HG02973 (cell line): Measurements from ENCODE around the gene TKT.

Experiments used
- ATAC-seq: cut with Tn5 transposase; IDR thresholded peaks from one replicate; pipeline ENCODE4 v1.9.1; 2021; ENCODE audit warnings: moderate library complexity; ENCODE audit not compliant: unreplicated experiment

The TKT gene

GRCh38 chr3:53226142-53226840 lies 29.5 kb downstream of the TKT start:
- ATAC-seq = no peak

GRCh38 chr3:53225651-53226050 lies 30.2 kb downstream of the TKT start:
- ATAC-seq = no peak

GRCh38 chr3:53225181-53225580 lies 30.6 kb downstream of the TKT start:
- no peak for ATAC-seq

GRCh38 chr3:53224536-53224935 lies 31.3 kb downstream of the TKT start:
- ATAC-seq = no peak

- no peak for ATAC-seq
Observed at GRCh38 chr3:53224026-53224425, 31.8 kb downstream of the TKT start.

GRCh38 chr3:53223541-53223966 lies 32.3 kb downstream of the TKT start:
- ATAC-seq = no peak

- ATAC-seq = no peak
Observed at GRCh38 chr3:53223025-53223424, 32.8 kb downstream of the TKT start.

- no peak for ATAC-seq
Observed at GRCh38 chr3:53222183-53222901, 33.5 kb downstream of the TKT start.

- ATAC-seq = no peak
Observed at GRCh38 chr3:53221827-53222182, 34.0 kb downstream of the TKT start.

- ATAC-seq = no peak
Observed at GRCh38 chr3:53221345-53221744, 34.5 kb downstream of the TKT start.

GRCh38 chr3:53219895-53220483 lies 35.8 kb downstream of the TKT start:
- peak; percentile 57 for ATAC-seq

GRCh38 chr3:53218131-53218530 lies 37.7 kb downstream of the TKT start:
- no peak for ATAC-seq

GRCh38 chr3:53217175-53217574 lies 38.6 kb downstream of the TKT start:
- ATAC-seq = no peak

GRCh38 chr3:53216723-53217122 lies 39.1 kb downstream of the TKT start:
- no peak for ATAC-seq

GRCh38 chr3:53215816-53216215 lies 40.0 kb downstream of the TKT start:
- no peak for ATAC-seq

GRCh38 chr3:53213276-53213675 lies 42.5 kb downstream of the TKT start:
- ATAC-seq = no peak

GRCh38 chr3:53211706-53212702 lies 43.8 kb downstream of the TKT start:
- ATAC-seq = no peak

GRCh38 chr3:53202331-53203015 lies 53.3 kb downstream of the TKT start:
- no peak for ATAC-seq

GRCh38 chr3:53200501-53201498 lies 55.0 kb downstream of the TKT start:
- no peak for ATAC-seq
